Measurements from ENCODE around the gene ENDOD1.

The ENDOD1 gene

GRCh38 chr11:95059046-95059445 is 30.6 kb upstream of the ENDOD1 start:
- Histone ChIP-seq H3K36me3 (no peaks in the 10 kb centered on the region), H3K27me3 (peaks cover 0 to 3% of the 10 kb centered on the region in 2 donors), H3K4me3 (no peak overlapping the region), H3K4me1 (no peaks in the 10 kb centered on the region), H3K27ac (no peak overlapping the region), H3K9me3 (no peaks in the 10 kb centered on the region)
- no peak for TF ChIP-seq CTCF (IDR thresholded peaks at IDR 0.05)
- intact Hi-C loops (cut with DNase I; ENCODE audit: low total_unique reads), result loop anchor here (10.0 kb wide), 1 partner anchor 74 kb away; no protein-coding TSS in a partner anchor
- no peak for DNase-seq

GRCh38 chr11:95065336-95065735 is 24.3 kb upstream of the ENDOD1 start:
- no peak for TF ChIP-seq CTCF (IDR thresholded peaks at IDR 0.05)
- DNase-seq, result no peak
- Histone ChIP-seq H3K4me1 (peaks cover 0 to 18% (median 10%) of the 10 kb centered on the region in 4 donors), H3K4me3 (no peak overlapping the region), H3K9me3 (no peaks in the 10 kb centered on the region), H3K27me3 (no peaks in the 10 kb centered on the region), H3K36me3 (peaks cover 0 to under 1% (median 0%) of the 10 kb centered on the region in 3 donors), H3K27ac (no peak overlapping the region)
- intact Hi-C loops (cut with DNase I; ENCODE audit: low total_unique reads), result loop anchor here (5.0 kb wide), 1 partner anchor 87 kb away; no protein-coding TSS in a partner anchor

GRCh38 chr11:95066716-95067038 is 23.0 kb upstream of the ENDOD1 start, which contains the start of gene SRSF8:
TSS of gene SRSF8 (plus strand) at chr11:95066919. CDS start at chr11:95067227, 308 bp downstream.
- Histone ChIP-seq H3K4me3 (peak within 1 kb of the TSS; percentile 74 to 81), H3K27me3 (no peaks in the 10 kb centered on the region), H3K4me1 (peaks cover 0 to 23% (median 10%) of the 10 kb centered on the region in 4 donors), H3K36me3 (peaks cover 0 to 6% (median 0%) of the 10 kb centered on the region in 3 donors), H3K27ac (peak within 1 kb of the TSS; percentile 90 to 98), H3K9me3 (no peaks in the 10 kb centered on the region)
- DNase-seq, result no peak
- intact Hi-C loops (cut with DNase I; ENCODE audit: low total_unique reads), result loop anchor here (5.0 kb wide), 1 partner anchor 86 kb away; no protein-coding TSS in a partner anchor
- TF ChIP-seq CTCF (IDR thresholded peaks at IDR 0.05), result no peak

GRCh38 chr11:95067039-95067840 is 22.4 kb upstream of the ENDOD1 start:
- H3K27me3 ChIP-seq, result no peaks in the 10 kb centered on the region
- H3K4me1 ChIP-seq, result peaks cover 0 to 23% (median 10%) of the 10 kb centered on the region in 4 donors
- peaks cover 0 to 6% (median 0%) of the 10 kb centered on the region in 3 donors for H3K36me3 ChIP-seq
- H3K27ac ChIP-seq, result peak overlapping the region; percentile 90 to 98
- peak; percentile 68 to 69 for TF ChIP-seq CTCF (IDR thresholded peaks at IDR 0.05)
- intact Hi-C loops (cut with DNase I; ENCODE audit: low total_unique reads), result loop anchor here (5.0 kb wide), 1 partner anchor 85 kb away; no protein-coding TSS in a partner anchor
- H3K9me3 ChIP-seq, result no peaks in the 10 kb centered on the region
- peak; percentile 80 to 93 for DNase-seq
- peak overlapping the region; percentile 74 to 81 for H3K4me3 ChIP-seq

- Histone ChIP-seq H3K4me1 (peaks cover 0 to 23% (median 10%) of the 10 kb centered on the region in 4 donors), H3K27ac (peak overlapping the region; percentile 90 to 98), H3K9me3 (no peaks in the 10 kb centered on the region), H3K27me3 (no peaks in the 10 kb centered on the region), H3K36me3 (peaks cover 0 to 6% (median 0%) of the 10 kb centered on the region in 3 donors), H3K4me3 (peak overlapping the region; percentile 74 to 81)
- intact Hi-C loops (cut with DNase I; ENCODE audit: low total_unique reads), result loop anchor here (5.0 kb wide), 1 partner anchor 84 kb away; no protein-coding TSS in a partner anchor
- DNase-seq, result peak in 1 of 2 donors; percentile 51
- TF ChIP-seq CTCF (IDR thresholded peaks at IDR 0.05), result no peak
Measured at GRCh38 chr11:95067841-95068219, 21.8 kb upstream of the ENDOD1 start.
